GM19467 (cell line): Measurements from ENCODE around the gene RUFY2.
A peak's percentile ranks its signal among the peaks of the same experiment; 100 is the strongest.
"Not testable (repeated sequence)": the region's sequence is repeated elsewhere in the genome, so short reads cannot be mapped to it uniquely, and the experiment has no call there.

Source experiments
- ATAC-seq: cut with Tn5 transposase; IDR thresholded peaks from one replicate; pipeline ENCODE4 v1.9.1; 2021; ENCODE audit warnings: mild to moderate bottlenecking, moderate library complexity; ENCODE audit not compliant: unreplicated experiment

The RUFY2 gene, protein sequence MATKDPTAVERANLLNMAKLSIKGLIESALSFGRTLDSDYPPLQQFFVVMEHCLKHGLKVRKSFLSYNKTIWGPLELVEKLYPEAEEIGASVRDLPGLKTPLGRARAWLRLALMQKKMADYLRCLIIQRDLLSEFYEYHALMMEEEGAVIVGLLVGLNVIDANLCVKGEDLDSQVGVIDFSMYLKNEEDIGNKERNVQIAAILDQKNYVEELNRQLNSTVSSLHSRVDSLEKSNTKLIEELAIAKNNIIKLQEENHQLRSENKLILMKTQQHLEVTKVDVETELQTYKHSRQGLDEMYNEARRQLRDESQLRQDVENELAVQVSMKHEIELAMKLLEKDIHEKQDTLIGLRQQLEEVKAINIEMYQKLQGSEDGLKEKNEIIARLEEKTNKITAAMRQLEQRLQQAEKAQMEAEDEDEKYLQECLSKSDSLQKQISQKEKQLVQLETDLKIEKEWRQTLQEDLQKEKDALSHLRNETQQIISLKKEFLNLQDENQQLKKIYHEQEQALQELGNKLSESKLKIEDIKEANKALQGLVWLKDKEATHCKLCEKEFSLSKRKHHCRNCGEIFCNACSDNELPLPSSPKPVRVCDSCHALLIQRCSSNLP

DNA sequence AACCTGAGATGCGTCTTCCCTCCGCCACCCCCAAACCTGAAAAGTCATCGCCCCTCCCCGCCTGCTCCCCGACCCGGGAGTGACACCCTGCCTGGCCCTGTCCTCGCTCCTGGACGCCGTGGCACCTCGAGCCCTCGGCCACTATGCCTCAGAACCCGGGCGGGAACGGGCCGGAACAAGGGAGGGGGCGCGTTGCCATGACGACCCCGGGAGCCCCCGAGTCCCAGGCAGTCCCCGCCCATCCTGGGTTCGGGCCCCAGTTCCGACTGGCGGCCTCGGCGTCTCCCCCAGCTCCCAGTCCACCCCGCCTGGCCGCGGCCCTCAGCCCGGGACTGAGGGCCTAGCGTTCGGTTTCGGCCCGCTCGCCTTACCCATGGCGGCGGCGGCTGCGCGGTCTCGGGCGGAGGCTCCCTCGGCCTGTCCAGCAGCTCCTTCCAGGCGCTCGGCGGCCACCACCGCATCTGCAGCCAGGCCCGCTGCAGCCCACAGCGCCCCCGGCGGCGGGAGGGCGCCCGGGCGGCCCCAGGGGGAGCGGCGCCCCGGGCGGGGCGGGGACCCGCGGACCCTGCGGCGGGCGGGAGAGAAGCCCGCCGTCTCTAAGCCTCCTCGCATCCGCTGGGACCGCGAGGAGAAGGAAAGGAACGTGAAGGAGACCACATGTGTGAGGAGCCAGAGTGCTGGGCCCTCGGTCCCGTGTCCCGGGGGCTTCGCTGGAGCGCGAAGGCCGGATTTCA lies at the start of gene RUFY2:
Gene RUFY2, minus strand, starts transcription at position 463 of the 734 bp plus-strand sequence. Its CDS starts 88 bp downstream, at position 375.
- peak; percentile 94 for ATAC-seq

DNA sequence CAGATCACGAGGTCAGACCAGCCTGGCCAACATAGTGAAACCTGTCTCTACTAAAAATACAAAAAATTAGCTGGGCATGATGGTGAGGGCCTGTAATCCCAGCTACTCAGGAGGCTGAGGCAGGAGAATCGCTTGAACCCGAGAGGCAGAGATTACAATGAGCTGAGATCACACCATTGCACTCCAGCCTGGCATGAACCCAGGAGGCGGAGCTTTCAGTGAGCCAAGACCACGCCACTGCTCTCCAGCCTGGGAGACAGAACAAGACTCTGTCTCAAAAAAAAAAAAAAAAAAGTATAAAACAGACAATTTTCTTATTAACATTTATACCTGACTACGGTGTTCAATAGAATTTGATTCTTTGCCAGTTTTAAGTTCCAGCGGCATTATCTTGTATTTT lies 42.6 kb upstream of the RUFY2 start:
- not testable (repeated sequence) for ATAC-seq

DNA sequence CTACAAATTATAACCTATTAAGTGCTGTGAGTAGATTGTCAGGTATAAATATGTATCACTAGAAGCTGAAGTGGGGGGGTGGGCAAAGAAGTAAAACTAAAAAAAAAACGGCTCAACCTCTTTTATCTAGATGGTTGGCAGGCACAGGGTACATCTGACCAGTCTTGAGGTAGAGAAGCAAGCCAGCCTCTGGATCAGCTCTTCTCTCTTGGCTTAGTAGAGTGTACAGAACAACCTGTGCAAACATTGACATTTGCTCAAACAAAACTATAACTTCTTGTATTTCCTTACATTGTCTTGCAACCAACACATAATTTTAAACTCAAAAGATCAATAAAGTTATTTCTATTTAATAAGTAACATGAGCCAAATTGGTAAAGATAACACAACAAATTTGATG lies 39.1 kb upstream of the RUFY2 start:
- ATAC-seq, result no peak

DNA sequence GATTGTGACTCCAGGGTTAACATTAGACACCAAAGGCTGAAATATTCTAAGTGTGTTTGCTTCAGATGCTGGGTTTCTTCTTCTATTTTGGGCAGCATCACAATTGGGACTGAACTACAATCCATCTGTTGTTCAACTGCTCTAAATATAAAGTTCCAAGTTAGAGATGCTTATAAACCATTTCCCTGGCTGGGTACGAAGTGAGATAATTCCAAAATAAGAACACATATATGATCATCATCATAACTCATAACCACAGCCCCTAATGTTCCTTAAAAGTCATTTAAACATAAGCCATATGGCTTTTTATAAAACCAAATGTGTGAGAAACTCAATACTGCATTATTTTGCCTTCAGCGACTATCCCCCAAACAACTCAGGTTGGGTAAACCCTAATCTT lies 35.9 kb upstream of the RUFY2 start:
- no peak for ATAC-seq

DNA sequence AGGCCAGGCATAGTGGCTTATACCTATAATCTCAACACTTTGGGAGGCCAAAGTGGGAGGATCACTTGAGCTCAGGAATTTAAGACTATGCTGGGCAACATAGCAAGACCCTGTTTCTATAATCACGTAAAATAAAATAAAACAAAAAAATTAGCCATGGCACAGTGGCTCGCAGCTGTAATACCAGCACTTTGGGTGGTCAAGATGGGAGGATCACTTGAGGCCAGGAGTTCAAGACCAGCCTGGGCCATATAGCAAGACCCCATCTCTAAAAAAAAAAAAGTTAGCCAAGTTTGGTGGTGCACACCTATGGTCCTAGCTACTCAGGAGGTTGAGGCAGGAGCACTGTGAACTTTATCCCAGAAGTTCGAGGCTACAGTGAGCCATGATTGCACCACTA lies 33.8 kb upstream of the RUFY2 start:
- ATAC-seq, result no peak

DNA sequence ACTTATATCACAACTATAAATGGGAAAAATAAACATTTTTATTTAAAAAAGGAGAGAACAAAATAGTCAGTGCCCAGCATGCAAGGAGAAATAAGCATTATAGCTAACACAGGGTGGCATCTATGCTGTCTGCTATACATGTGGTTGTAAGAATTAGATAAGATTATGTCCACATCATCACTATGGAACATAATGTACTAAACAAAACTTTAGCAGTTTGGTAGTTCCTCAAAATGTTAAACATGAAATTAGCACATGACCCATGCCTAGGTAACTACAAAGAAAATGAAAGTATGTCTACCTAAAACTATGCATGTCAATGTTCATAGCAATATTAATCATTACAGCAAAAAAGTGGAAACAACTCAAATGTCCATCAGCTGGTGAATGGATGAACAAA lies 28.7 kb upstream of the RUFY2 start:
- ATAC-seq, result no peak

DNA sequence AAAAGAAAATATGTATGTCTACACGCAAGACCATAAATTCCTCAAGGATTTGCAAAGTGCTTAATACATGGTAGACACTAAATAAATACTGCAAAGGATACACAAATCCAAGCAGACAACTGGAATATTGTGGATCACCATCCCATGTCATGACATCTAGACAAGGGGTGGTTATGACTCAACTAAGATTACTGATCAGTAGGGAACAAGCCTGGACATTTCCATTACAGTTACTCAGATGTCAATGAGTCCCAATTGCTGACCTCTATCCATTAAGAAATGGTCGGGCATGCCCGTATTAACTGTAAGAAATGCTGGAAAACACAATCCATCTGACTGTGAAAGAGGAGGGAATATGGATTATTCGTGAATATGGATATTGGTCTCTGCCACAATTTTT lies 27.6 kb upstream of the RUFY2 start:
- no peak for ATAC-seq

DNA sequence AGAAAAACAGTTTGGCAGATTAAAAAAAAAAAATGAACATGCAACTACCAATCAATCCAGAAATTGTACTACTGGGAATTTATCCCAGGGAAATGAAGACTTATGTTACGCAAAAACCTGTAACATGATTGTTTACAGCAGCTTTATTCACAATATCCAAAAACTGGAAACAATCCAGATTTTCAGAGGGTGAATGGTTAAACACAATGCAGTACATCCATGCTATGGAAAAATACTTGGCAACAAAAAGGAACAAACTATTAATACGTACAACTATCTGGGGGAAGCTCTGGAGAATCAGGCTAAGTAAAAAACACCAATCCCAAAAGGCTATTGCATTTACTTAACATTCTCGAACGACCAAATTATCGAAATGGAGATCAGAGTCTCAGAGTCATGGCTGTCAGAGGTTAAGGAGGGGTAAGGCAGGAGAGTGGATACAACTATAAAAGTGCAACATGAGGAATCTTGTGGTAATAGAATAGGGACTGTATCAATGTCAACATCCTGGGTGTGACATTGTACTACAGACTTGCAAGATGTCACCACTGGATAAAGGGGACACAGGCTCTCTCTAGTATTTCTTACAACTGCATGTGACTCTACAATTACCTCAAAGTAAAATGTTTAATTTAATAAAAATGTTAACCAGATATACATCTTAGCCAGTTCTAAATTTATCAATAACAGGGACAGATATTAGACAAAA lies 21.5 kb upstream of the RUFY2 start:
- no peak for ATAC-seq

DNA sequence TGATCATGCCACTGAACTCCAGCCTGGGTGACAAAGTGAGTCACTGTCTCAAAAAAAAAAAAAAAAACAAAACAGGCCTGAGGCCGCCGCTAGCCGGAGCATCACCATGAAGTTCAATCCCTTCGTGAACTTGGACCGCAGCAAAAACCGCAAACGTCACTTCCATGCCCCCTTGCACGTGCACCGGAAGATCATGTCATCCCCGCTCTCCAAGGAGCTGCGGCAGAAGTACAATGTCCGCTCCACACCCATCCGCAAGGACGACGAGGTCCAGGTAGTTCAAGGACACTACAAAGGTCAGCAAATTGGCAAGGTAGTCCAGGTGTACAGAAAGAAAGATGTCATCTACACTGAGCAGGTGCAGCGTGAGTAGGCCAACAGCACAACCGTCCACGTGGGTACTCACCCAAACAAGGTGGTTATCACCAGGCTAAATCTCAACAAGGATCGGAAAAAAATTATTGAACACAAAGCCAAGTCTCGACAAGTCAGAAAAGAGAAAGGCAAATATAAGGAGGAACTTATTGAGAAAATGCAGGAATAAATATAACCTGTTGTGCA lies 17.5 kb upstream of the RUFY2 start:
- ATAC-seq, result no peak

DNA sequence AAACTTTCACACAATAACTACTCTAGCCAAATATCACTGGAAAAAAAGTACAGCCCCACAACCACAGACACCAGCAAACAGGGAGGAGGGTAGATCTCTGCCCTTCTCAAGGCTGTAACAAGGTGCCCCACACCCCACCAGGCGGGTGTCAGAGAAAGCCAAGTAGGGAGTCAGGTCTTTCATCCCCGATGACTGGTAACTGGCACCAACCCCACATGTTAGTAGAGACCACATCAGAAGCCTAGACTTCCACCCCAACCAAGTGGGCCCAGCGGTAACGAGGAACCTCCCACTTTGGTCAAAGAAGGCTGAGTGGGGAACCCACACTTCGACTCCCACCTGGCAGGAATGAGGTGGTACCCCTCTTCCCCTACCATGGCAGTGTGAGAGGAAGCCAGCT lies 16.4 kb upstream of the RUFY2 start:
- no peak for ATAC-seq

DNA sequence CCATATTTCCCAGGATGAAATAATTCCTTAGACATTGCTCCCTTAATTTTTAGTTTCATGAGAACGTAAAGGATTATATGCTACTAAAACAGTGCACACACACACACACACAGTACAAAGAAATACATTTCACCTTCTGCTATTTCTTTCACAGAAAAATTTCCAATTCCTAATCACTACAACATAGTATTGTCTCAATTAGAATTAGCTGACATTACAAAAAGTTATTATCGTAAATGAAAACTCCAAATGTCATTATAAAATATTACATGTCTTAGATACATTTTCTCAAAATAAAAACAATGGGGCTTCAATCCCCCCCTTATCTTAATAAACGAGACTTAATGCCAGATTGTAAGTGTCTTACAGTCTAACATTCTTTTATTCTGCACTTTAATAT lies 12.3 kb upstream of the RUFY2 start:
- no peak for ATAC-seq

DNA sequence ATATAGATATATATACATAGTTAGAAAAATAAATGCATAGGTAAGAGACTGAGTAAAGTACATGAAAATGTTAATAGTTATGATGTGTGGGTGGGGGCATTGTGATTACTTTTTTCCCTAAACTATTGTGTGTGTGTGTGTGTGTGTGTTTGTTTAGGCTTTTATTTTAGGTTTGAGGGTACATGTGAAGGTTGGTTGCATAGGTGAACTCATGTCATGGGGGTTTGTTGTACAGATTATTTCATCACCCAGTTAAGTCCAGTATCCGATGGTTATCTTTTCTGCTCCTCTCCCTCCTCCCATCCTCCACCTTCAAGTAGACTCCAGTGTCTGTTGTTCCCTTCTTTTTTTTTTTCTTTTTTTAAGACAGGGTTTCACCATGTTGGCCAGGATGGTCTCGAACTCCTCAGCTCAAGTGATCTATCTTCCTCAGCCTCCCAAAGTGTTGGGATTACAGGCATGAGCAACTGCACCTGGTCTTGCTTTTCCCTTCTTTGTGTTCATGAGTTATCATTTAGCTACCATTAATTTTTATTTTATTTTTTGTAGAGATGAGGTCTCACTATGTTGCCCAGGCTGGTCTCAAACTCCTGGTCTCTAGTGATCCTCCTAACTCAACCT lies 1.9 kb upstream of the RUFY2 start:
- ATAC-seq, result no peak

DNA sequence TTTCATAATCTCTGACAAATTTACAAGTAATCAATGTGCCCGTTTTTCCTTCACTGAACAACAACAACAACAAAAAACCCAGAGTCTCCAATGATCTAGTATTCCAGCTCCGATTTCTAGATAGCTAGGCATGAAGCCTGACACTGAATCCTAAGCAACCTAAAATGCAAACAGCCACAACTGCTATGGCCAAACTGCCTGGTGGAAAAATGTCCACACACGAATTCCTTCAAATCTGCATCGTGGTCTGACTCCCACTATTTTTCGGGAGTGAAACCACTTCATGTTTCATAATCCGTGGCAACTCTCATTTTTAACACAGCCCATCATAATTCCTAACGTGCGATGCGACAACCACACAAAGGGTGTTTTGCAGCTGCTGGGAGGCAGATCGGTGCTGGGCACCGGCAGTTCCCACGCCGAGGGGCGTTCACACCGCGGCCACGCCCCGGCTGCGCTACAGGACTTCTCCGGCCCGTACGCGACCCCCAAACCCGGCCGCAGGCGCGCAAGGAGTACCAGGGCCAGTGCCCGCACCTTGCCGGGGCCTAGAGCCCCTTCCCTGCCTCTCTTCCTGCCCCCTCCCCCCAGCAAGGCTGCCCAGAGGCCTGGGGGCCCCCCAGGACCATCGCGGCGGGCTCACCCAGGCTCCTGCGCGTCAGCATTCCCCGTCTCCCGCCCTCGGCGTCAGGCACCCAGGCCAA lies 814 bp downstream of the RUFY2 start:
- peak; percentile 28 for ATAC-seq

DNA sequence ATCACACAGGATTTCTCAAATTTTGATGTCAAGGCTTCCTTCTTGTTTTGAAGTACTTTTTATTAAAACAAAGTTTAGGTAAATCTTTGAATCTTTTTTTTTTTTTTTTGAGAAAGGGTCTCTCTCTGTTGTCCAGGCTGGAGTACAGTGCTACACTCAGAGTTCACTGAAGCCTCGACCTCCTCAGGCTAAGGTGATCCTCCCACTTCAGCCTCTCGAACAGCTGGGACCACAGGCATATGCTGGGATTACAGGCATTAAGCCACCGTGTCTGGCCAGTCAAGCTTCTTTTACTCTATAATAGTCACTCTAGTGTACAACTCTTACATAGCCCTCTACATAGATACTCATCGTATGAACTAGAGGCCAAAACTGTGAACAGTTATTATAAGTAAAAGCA lies 3.4 kb downstream of the RUFY2 start:
- ATAC-seq, result no peak

DNA sequence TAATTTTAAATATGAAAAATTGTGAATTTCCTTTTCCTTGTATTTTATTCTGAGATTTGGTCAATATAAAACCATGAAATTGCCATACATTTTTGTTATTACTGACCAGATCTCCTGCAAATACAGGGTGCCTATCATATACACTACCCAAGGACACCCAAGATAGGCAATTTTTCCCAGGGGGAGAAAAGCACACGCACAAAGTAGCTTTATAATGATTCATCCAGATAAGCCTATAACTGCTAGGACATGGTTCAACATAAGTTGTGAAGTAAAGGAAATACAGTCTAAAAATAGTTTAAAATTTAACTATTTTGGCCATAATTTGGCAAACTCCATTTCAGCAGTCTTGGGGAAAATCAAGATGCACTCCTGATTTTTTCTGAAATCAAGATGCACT lies 4.8 kb downstream of the RUFY2 start:
- ATAC-seq, result no peak

DNA sequence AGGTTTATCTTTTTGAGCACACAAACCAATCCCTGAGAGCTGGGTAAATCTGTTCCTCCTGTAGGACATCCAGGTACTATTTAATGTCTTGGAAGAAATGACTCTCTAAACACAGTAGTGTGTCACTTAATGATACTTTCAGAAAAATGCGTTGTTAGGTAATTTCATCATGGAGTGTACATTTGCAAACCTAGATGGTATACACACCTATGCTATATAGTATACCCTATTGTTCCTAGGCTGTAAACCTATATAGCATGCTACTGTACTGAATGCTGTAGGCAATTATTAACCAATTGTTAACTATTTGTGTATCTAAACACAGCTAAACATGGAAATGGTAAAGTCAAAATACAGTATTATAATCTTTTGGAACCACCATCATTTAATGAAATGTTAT lies 10.1 kb downstream of the RUFY2 start:
- ATAC-seq, result no peak

DNA sequence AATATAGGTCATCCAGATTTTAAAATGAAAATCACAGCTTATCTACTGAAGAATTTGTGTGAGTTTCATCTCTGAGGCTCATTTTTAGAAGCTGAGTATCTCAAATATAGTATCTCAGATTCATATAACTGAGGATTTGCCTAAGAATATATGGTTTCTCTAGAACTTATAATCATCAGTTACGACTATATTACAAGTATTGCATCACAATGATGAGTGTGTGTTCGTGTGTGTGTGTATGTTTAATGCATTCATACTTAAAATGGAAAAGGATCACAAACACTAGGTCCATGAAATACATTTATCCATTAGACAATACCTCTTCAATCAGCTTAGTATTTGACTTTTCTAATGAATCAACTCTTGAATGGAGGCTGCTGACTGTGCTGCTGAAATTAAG lies 21.3 kb downstream of the RUFY2 start:
- no peak for ATAC-seq

DNA sequence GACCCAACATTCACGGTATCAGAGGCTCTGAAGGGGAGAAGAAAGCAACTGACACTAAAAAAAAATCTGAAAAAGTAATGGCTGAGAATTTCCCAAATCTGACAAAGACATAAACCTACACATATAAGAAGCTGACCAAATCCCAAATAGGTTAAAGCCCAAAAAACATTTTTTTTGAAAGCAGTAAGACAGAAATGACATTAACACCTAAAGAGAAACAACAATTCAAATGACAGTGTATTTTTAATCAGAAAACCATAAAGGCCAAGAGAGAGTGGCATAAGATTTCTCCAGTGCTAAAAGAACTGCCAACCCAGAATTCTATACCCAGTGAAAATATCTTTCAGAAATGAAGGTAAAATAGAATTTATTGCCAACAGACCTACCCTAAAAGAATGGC lies 35.5 kb downstream of the RUFY2 start:
- no peak for ATAC-seq

DNA sequence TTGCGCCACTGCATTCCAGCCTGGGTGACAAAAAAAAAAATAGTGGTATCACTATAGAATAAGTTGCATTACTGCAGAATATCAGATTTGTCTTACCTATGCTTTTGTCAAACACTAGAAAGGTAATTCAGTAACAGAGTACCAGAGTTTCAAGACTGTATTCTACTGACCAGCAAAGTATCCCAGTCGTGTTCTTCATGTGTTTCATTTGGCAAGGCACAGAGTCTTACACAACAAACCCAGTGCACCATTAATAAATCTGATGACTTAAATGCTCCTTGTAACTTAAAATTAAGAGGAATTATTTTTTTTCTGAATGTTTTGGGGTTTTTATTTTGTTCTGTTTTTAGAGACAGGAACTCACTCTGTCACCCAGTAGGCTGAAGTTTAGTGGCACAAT lies 40.0 kb downstream of the RUFY2 start:
- no peak for ATAC-seq

DNA sequence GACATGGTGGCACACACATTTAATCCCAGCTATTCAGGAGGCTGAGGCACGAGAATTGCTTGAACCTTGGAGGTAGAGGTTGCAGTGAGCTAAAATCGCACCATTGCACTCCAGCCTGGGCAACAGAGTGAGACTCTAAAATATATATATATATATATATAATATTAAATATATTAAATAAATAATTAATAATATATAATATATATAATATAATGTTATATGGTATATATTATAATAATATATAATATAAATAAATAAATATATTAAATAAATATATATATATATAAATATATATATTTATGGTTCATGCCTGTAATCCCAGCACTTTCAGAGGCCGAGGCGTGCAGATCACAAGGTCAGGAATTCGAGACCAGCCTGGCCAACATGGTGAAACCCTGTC lies 40.5 kb downstream of the RUFY2 start:
- ATAC-seq, result no peak
